Esophagus squamous epithelium (tissue), 5 donors: Measurements from ENCODE around the gene DUSP5. TPM values are rescaled to one million over a fixed set of nuclear protein-coding genes. Genes with fewer than 3 reads are reported as not detected.

Source experiments
- DNase-seq: peaks from one replicate; lab custom pipeline; 2025; lab: John Stamatoyannopoulos, UW
- H3K27ac ChIP-seq, 4 donors: fragments of 200-600 bp; sonication (generic); one replicate each; pipeline ENCODE4 v1.5.1; 2016 to 2019; ENCODE audit warnings: mild to moderate bottlenecking in 1 of 4
- H3K27me3 ChIP-seq, 4 donors: fragments of 200-600 bp; sonication (generic); 1 replicate in 3 of 4; 2 replicates in 1 of 4; pipeline versions ENCODE4 v1.5.1 to v1.6.0; 2017 to 2021; ENCODE audit warnings: antibody characterized with exemption in 1 of 4
- H3K36me3 ChIP-seq, 3 donors: fragments of 200-600 bp; sonication (generic); one replicate each; pipeline ENCODE4 v1.5.1; 2016 to 2019
- H3K4me1 ChIP-seq, 3 donors: fragments of 200-600 bp; sonication (generic); one replicate each; pipeline ENCODE4 v1.5.1; 2017 to 2019
- H3K4me3 ChIP-seq, 4 donors: fragments of 200-600 bp; sonication (generic); 1 replicate in 3 of 4; 2 replicates in 1 of 4; pipeline ENCODE4 v1.5.1; 2016 to 2019; ENCODE audit warnings: mild to moderate bottlenecking in 2 of 4, moderate library complexity in 1 of 4
- H3K9me3 ChIP-seq, 3 donors: fragments of 200-600 bp; sonication (generic); one replicate each; pipeline ENCODE4 v1.5.1; 2016 to 2019
- POLR2A ChIP-seq, 4 donors: fragments of 450-650 bp; IDR thresholded peaks; one replicate each; pipeline ENCODE4 v1.6.1; 2017; ENCODE audit warnings: antibody characterized with exemption in 4 of 4, mild to moderate bottlenecking in 4 of 4, moderate library complexity in 3 of 4
- WGBS, 2 donors: methylation state at CpG; one replicate each; pipeline ENCODE4 v1.1.5; 2018; 5-methylcytosine and 5-hydroxymethylcytosine counted together
- intact Hi-C: fragments of 100-400 bp; cut with DNase I; formaldehyde crosslinking; loops from one replicate; pipeline ENCODE4 v1.15.0; 2022
- total RNA-seq, 4 donors: library from RNA; depleted of rRNA; stranded (reverse); fragments of >200 nt; gene quantifications; one replicate each; pipeline ENCODE4 v1.1.0, GENCODE V29; 2016
- TF ChIP-seq, protein P1 (sequence below), 6 experiments: fragments of 450-650 bp in 4 of 6; fragments of 200-600 bp in 2 of 6; sonication (generic) in 2 of 6; IDR thresholded peaks; one replicate each; pipeline ENCODE4 v1.5.1; 2016 to 2019; ENCODE audit warnings: antibody characterized with exemption in 6 of 6, mild to moderate bottlenecking in 4 of 6, moderate library complexity in 4 of 6
- donor health status: DM: yes; HTN: yes; CAD: no.

Gene DUSP5
- total RNA-seq, 4 donors from 2014 or later: 15.0 to 60.6 (median 47.9) TPM

DNA sequence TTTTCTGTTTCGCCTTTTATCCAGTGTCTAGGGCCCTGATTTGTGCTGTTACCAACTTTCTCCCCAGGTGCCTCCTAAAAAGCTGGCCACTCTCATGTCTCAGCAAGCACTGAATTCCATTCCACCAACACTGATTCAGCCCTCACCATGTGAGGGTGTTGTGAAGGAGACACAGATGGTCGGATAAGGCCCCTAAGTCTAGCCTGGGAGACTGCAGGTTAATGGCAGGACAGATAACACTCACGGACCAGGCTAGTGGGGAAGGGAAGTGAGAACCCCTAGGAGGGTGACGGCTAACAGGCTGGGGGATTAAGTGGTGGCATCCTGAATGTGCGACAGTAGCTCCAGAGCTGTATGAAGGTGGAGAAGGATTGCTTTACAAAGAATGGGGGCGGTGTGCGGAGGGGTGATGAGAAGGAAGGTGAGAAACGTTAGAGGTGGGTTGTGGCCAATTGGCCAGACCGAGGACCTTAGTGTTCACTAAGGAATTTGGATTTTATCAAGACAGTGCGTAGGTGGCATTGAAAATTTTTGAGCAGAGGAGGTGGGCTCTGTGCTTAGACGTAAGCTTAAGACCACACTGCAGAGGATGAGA is 3.8 kb upstream of the DUSP5 start:
- peaks cover 0 to 9% (median 0%) of the 10 kb centered on the region in 4 donors for H3K27me3 ChIP-seq
- no peak overlapping the region for H3K27ac ChIP-seq
- no peak overlapping the region for H3K4me3 ChIP-seq
- no peaks in the 10 kb centered on the region for H3K9me3 ChIP-seq
- no peak for DNase-seq
- H3K4me1 ChIP-seq: peaks cover 11 to 28% (median 20%) of the 10 kb centered on the region in 3 donors
- TF ChIP-seq, protein P1, sequence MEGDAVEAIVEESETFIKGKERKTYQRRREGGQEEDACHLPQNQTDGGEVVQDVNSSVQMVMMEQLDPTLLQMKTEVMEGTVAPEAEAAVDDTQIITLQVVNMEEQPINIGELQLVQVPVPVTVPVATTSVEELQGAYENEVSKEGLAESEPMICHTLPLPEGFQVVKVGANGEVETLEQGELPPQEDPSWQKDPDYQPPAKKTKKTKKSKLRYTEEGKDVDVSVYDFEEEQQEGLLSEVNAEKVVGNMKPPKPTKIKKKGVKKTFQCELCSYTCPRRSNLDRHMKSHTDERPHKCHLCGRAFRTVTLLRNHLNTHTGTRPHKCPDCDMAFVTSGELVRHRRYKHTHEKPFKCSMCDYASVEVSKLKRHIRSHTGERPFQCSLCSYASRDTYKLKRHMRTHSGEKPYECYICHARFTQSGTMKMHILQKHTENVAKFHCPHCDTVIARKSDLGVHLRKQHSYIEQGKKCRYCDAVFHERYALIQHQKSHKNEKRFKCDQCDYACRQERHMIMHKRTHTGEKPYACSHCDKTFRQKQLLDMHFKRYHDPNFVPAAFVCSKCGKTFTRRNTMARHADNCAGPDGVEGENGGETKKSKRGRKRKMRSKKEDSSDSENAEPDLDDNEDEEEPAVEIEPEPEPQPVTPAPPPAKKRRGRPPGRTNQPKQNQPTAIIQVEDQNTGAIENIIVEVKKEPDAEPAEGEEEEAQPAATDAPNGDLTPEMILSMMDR (IDR thresholded peaks at IDR 0.05): no peak
- TF ChIP-seq POLR2A (IDR thresholded peaks at IDR 0.05): no peak
- 76 to 88% methylated on average over 10 to 11 of the region's 11 CpGs for WGBS, 2 donors
- no peaks in the 10 kb centered on the region for H3K36me3 ChIP-seq
- intact Hi-C loops: no loop called here

DNA sequence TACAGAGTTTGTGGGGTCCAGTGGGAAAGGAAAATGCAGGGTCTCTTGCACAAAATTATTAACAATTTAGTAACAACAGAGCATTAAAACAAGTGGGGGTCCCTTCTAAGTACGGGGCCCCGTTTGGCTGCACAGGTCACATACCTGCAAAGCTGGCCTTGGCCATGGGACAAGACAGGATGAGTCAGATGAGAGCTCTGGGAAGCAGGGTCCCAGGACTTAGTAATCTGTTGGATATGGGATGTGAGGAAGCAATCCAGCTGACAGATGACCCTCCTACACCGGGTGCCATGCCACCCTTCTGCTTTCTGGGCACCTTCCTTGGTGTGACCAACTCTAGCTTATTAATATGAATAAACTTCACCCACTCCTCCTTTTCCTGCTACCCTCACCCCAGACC is 3.2 kb upstream of the DUSP5 start:
- DNase-seq: no peak
- Histone ChIP-seq H3K36me3 (no peaks in the 10 kb centered on the region), H3K4me1 (peaks cover 11 to 34% (median 22%) of the 10 kb centered on the region in 3 donors), H3K27ac (no peak overlapping the region), H3K9me3 (no peaks in the 10 kb centered on the region), H3K4me3 (no peak overlapping the region), H3K27me3 (peaks cover 0 to 9% (median 0%) of the 10 kb centered on the region in 4 donors)
- intact Hi-C loops: no loop called here
- TF ChIP-seq, protein P1 (IDR thresholded peaks at IDR 0.05): no peak
- no peak for TF ChIP-seq POLR2A (IDR thresholded peaks at IDR 0.05)
- WGBS, 2 donors: 62 to 72% methylated on average over 3 of the region's 3 CpGs

DNA sequence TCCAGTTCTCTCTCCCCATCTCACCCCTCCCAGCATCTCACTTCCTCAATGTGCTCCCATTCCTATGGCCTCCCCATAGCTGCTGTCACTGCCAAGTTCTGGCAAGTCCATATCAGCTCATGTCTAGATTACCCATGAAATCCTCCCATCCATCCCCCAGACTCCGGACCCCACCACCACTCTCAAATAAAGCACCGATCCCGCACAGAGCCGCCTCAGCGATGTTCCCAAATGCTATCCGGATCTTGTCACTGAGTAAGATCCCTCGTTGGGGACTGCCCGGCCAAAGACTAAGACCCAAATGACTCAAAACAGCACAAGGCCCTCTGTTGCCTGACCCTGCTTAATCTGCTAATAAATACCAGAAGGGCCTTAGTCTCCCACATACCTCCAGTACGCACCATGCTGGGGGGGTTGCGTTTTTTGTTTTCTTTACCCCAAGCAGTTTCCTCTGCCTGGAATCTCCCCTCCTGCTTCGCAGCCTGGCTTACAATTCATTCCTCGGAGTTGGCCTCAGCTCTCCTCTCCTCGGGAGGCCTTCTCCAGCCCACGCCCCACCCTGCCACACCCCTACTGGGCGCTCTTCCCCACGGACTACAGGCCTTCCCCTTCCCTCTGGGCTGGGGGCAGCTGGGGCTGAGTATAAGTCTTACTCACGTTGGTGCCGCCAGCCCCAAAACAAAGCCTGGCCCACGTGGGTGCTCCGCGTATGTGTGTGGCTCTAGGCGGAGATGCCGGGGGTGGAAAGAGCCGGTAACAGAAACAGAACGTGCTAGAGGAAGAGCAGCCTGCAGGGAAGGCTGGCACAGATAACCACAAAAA is 1.8 kb upstream of the DUSP5 start:
- TF ChIP-seq, protein P1 (IDR thresholded peaks at IDR 0.05): no peak
- no peak for TF ChIP-seq POLR2A (IDR thresholded peaks at IDR 0.05)
- peaks cover 0 to 9% (median 0%) of the 10 kb centered on the region in 4 donors for H3K27me3 ChIP-seq
- DNase-seq: no peak
- peaks cover 17 to 48% (median 31%) of the 10 kb centered on the region in 3 donors for H3K4me1 ChIP-seq
- H3K36me3 ChIP-seq: no peaks in the 10 kb centered on the region
- intact Hi-C loops: loop anchor here (5.0 kb wide), 1 partner anchor 139 kb away; no protein-coding TSS in a partner anchor
- H3K9me3 ChIP-seq: no peaks in the 10 kb centered on the region
- peak overlapping the region; percentile 59 to 78 (median 70) for H3K4me3 ChIP-seq
- WGBS, 2 donors: 49 to 51% methylated on average over 15 of the region's 25 CpGs
- H3K27ac ChIP-seq: peak overlapping the region; percentile 5 to 93 (median 86)

DNA sequence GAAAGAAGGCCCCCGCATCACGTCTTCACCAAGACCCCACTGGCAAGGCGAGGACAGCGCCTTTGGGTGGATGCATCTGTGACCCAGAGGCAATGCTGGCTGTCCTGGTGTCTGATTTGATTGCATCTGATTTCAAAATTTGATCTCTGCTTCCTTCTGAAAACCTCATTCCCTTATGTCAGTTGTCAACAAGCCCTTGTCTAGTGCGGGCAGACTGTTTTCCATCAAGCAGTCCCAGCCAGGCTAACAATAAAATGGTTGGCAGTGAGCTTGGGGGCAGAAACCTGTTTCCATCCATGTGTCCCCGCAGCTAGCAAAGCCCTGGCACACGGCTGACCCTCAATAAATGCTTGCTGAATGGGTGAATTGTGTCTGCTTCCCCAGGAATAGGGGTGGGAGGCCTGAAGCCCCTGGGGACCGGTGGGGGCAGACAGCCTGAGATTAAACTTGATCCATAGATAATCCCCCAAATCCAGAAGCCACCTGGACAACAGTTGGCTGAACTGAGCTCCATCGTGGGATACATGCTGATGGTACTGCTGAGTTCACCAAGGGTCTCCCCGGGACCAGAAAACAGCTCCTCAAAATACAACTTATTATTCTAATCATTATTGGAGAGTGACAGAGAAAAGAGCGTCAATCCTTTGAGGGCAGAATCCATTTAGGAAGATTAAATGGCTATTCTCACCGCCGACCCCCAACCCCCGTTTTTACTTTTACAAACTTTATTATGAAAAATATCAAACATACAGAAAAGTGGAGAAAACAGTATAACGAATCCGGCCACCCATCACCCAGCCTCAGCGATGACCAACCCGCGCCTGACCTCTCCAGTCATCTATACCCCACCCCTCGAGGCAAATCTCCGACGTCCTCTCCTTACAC is 912 bp upstream of the DUSP5 start:
- TF ChIP-seq POLR2A (IDR thresholded peaks at IDR 0.05): peak in 1 of 4 donors; percentile 26
- TF ChIP-seq, protein P1 (IDR thresholded peaks at IDR 0.05): no peak
- WGBS, 2 donors: 10 to 18% methylated on average over 17 to 21 of the region's 22 CpGs
- no peak for DNase-seq
- H3K4me1 ChIP-seq: peaks cover 25 to 56% (median 39%) of the 10 kb centered on the region in 3 donors
- no peaks in the 10 kb centered on the region for H3K36me3 ChIP-seq
- H3K4me3 ChIP-seq: peak overlapping the region; percentile 59 to 78 (median 70)
- intact Hi-C loops: loop anchor here (5.0 kb wide), 1 partner anchor 139 kb away; no protein-coding TSS in a partner anchor
- peak overlapping the region; percentile 84 to 94 (median 91) for H3K27ac ChIP-seq
- peaks cover 0 to 9% (median 0%) of the 10 kb centered on the region in 4 donors for H3K27me3 ChIP-seq
- H3K9me3 ChIP-seq: no peaks in the 10 kb centered on the region
